ENCODE measurements around the gene NEUROG3. TPM values are rescaled to one million over a fixed set of nuclear protein-coding genes. Genes with fewer than 3 reads are reported as not detected.
A peak's percentile ranks its signal among the peaks of the same experiment; 100 is the strongest.

The NEUROG3 gene
- total and polyA plus RNA-seq, 10 of the 15 experiments (the other 5 are each of a cell fraction or from before 2014, with no cell fraction given): not detected

DNA sequence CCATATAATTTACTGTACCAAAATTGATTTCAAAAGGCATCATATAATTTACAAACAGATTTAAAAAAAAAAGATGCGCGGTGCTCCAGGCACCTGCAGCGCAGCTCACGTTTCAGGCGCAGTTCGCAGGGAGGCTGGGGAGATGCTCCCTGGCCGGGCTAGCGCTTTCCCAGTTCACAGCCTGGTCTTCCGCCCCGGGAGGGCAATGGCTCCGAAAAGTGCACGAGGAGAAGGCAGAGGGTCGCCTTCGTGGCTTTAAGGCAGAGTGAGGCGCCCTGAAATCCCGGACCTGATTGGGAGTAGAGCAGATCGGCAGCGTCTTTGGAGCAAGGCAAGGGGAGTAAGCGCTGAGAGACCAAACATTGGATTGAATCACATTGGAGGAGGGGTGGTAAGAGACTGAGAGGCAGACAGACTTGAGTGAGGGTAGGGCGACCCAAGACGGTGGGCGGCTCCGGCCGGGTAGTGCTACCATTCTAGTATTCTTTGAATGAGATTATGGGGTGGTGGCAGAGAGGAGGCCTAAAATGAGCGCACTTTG is 1.5 kb downstream of the NEUROG3 start:
- Histone ChIP-seq H3K36me3 (ENCODE audit: control insufficient read depth in 2 of 2, insufficient read depth in 2 of 2, low read length in 1 of 2) (no peaks in the 10 kb centered on the region), H3K4me2 (ENCODE audit: control insufficient read depth, insufficient read depth) (no peak overlapping the region), H3K79me2 (ENCODE audit: control insufficient read depth, insufficient read depth, low read length) (no peaks in the 10 kb centered on the region), H2AFZ (ENCODE audit: control insufficient read depth, low read depth, low read length) (no peak overlapping the region), H3K4me3 (no peak overlapping the region), H3K9me3 (replicated peaks; ENCODE audit: control insufficient read depth, insufficient read depth, low read length) (no peaks in the 10 kb centered on the region; the same call in 2 of the 3 replicates), H3K27ac (ENCODE audit: control insufficient read depth, insufficient read depth) (no peak overlapping the region), H3K27me3 (replicated peaks in 1 of 2; ENCODE audit: control insufficient read depth in 2 of 2, insufficient read depth in 2 of 2, low read length in 1 of 2) (peaks cover 20 to 29% of the 10 kb centered on the region in 2 experiments), H3K9ac (ENCODE audit: control insufficient read depth, insufficient read depth, low read length) (no peak overlapping the region), H3K4me1 (ENCODE audit: control insufficient read depth, insufficient read depth, low read length) (peaks cover 8% of the 10 kb centered on the region; the same call in 1 of the 2 replicates), H4K20me1 (ENCODE audit: control insufficient read depth, insufficient read depth) (no peaks in the 10 kb centered on the region)
- TF ChIP-seq EZH2 (IDR thresholded peaks at IDR 0.05; ENCODE audit: borderline replicate concordance, control insufficient read depth, low read depth, low read length) (0 out of 2 replicates have a peak, but pooled peaks have one; percentile 6), SUZ12 (IDR thresholded peaks at IDR 0.05; ENCODE audit: unreplicated experiment) (peak; percentile 6), EGR1 (IDR thresholded peaks at IDR 0.05; ENCODE audit: borderline replicate concordance in 1 of 2, low read depth in 2 of 2, low read length in 2 of 2) (no peak), MTA2 (IDR thresholded peaks at IDR 0.05; ENCODE audit: low read depth) (no peak), TBL1XR1 (IDR thresholded peaks at IDR 0.05; ENCODE audit: low read depth, low read length) (no peak)
- TF ChIP-seq, protein P1, sequence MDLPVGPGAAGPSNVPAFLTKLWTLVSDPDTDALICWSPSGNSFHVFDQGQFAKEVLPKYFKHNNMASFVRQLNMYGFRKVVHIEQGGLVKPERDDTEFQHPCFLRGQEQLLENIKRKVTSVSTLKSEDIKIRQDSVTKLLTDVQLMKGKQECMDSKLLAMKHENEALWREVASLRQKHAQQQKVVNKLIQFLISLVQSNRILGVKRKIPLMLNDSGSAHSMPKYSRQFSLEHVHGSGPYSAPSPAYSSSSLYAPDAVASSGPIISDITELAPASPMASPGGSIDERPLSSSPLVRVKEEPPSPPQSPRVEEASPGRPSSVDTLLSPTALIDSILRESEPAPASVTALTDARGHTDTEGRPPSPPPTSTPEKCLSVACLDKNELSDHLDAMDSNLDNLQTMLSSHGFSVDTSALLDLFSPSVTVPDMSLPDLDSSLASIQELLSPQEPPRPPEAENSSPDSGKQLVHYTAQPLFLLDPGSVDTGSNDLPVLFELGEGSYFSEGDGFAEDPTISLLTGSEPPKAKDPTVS (IDR thresholded peaks at IDR 0.05; ENCODE audit: low read depth, low read length): no peak
- ChIA-PET RAD21 (ENCODE audit: unreplicated experiment) (no interaction called here), POLR2A (no interaction called here), SMC1A (ENCODE audit: uncharacterized antibody, unreplicated experiment) (no interaction called here), CTCF (no interaction called here)
- 33% methylated on average over 25 of the region's 25 CpGs for WGBS (ENCODE audit: insufficient coverage, insufficient replicate concordance, low lambda C conversion rate, missing lambda C conversion rate)
- no TSS peak for BruUV-seq (replicated peaks)
- in situ Hi-C loops (cut with MboI) (no loop called here), intact Hi-C loops (cut with micrococcal nuclease; ENCODE audit: unreplicated experiment) (no loop called here)
- DNase-seq (ENCODE audit: low read depth, low spot score) (no peak), ATAC-seq (no peak), FAIRE-seq (no peak)

Measured in GM12878 (cell line).